HFFc6 (cell line): ENCODE data around the gene STARD3NL. TPM values are rescaled to one million over a fixed set of nuclear protein-coding genes. Genes with fewer than 3 reads are reported as not detected.
A peak's percentile ranks its signal among the peaks of the same experiment; 100 is the strongest.

Experiments used
- DNase-seq: peaks from one replicate; pipeline ENCODE4 v3.0.0-alpha.2; 2018
- H3K27ac Mint-ChIP-seq: 2 replicates; pipeline ENCODE4 v1.8.0; 2020; ENCODE audit warnings: mild to moderate bottlenecking, mixed read lengths
- H3K27me3 Mint-ChIP-seq: 2 replicates; pipeline ENCODE4 v1.8.0; 2021; ENCODE audit warnings: mild to moderate bottlenecking, moderate library complexity, mixed read lengths; ENCODE audit not compliant: insufficient read depth
- H3K36me3 Mint-ChIP-seq: 2 replicates; pipeline ENCODE4 v1.8.0; 2021; ENCODE audit warnings: low read depth, mixed read lengths
- H3K4me1 Mint-ChIP-seq: 2 replicates; pipeline ENCODE4 v1.8.0; 2020; ENCODE audit warnings: low read depth, mixed read lengths
- H3K4me3 Mint-ChIP-seq: 2 replicates; pipeline ENCODE4 v1.8.0; 2020; ENCODE audit warnings: mild to moderate bottlenecking, moderate library complexity, mixed read lengths
- H3K9me3 Mint-ChIP-seq: 2 replicates; pipeline ENCODE4 v1.8.0; 2020; ENCODE audit warnings: mild to moderate bottlenecking, mixed read lengths
- total RNA-seq, 6 experiments: library from RNA; stranded (reverse); fragmentation: NEBNext Ultra II Directional; extraction: Animal tissue kit (Norgen Biotek cat#: 25700); gene quantifications; 2 replicates in 1 of 6; 3 replicates in 5 of 6; pipeline ENCODE4 v1.2.3, GENCODE V29; 2021
- TF ChIP-seq, protein P1 (sequence below): fragments of 200-600 bp; sonication (generic); IDR thresholded peaks from 2 replicates; pipeline ENCODE4 v1.5.0; 2021; ENCODE audit warnings: antibody characterized with exemption, mild to moderate bottlenecking

The STARD3NL gene
- total RNA-seq, 6 experiments from 2014 or later = 44.5 to 53.2 (median 49.7) TPM

DNA sequence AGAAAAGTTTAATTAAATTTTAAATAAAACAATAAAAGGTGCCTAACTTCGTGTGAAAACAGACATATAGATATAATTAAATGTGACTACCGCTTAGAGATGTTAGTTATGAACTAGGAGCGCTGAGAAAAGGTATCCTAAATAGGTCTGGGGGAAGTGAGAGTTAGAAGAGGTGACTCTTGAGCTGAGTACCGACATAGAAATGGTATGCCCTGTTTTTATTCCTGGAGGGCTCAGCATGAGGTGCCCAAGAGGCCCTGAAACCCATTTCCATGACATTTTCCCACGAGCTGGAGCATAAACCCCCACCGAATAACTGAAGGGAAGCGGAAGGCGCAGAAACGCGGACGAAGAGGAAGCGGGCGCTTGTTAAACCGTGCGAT, 433 bp upstream of the STARD3NL start:
- H3K27me3 Mint-ChIP-seq = peaks cover 3% of the 10 kb centered on the region
- TF ChIP-seq, protein P1, sequence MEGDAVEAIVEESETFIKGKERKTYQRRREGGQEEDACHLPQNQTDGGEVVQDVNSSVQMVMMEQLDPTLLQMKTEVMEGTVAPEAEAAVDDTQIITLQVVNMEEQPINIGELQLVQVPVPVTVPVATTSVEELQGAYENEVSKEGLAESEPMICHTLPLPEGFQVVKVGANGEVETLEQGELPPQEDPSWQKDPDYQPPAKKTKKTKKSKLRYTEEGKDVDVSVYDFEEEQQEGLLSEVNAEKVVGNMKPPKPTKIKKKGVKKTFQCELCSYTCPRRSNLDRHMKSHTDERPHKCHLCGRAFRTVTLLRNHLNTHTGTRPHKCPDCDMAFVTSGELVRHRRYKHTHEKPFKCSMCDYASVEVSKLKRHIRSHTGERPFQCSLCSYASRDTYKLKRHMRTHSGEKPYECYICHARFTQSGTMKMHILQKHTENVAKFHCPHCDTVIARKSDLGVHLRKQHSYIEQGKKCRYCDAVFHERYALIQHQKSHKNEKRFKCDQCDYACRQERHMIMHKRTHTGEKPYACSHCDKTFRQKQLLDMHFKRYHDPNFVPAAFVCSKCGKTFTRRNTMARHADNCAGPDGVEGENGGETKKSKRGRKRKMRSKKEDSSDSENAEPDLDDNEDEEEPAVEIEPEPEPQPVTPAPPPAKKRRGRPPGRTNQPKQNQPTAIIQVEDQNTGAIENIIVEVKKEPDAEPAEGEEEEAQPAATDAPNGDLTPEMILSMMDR = no peak
- peaks cover 34% of the 10 kb centered on the region for H3K4me1 Mint-ChIP-seq
- no peaks in the 10 kb centered on the region for H3K36me3 Mint-ChIP-seq
- peak overlapping the region; percentile 97 for H3K4me3 Mint-ChIP-seq
- no peak for DNase-seq
- H3K27ac Mint-ChIP-seq = peak overlapping the region; percentile 97
- H3K9me3 Mint-ChIP-seq = no peaks in the 10 kb centered on the region

DNA sequence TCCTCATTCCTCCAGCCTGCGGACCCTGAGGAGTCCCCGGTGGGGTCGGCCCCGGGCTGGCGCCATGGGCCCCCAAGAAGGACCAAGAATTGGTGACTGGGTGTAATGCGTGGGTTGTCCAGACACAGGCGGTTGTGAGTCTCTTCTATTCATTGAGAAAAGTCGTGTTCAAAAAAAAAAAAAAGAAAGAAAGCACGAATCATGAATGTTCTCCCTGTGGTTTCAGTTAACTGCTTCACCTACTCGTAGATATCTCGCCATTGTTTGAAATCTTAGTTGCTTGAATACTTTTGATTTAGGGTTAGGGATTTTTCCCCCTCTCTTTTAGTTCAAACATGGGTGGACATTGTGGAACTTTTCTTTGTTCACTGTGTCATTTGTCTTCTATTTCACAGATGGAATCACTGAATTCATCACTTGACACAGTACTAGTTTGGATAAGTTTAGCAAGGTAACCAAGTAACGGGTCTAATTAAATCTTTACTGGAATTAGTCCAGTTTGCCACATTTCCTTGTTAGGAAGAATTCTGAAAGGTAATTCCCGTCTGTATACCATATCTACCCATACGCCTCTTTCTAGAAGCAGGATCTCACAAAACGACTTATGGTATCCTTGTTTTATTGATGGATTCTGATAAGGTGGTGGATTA, 775 bp downstream of the STARD3NL start:
- Mint-ChIP-seq H3K27ac (peak overlapping the region; percentile 97), H3K4me1 (peaks cover 34% of the 10 kb centered on the region), H3K36me3 (peaks cover 2% of the 10 kb centered on the region), H3K4me3 (peak overlapping the region; percentile 97), H3K9me3 (no peaks in the 10 kb centered on the region), H3K27me3 (peaks cover under 1% of the 10 kb centered on the region)
- DNase-seq = peak; percentile 35
- TF ChIP-seq, protein P1 = peak; percentile 39; the same call in 1 of the 2 replicates

DNA sequence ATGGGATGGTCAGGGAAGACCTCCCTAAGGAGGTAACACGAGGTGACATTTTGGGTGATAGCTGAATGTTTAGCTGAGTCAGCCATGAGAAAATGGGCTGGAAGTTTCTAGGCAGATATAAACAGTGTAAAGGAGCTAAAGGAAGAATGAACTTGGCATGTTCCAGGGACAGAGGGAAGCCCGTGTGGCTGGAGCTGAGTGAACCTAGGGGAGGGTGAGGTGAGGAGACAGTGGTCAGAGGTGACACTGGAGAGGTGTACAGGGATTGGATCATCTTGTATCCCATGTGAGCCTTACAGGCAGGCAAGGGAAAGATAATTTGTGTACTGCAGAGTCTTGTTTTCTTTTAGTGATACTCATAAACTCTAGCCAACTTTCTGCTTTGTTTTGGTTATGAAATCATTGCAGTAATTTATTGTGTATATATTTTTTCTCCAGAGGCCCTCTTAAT, 1.8 kb downstream of the STARD3NL start:
- TF ChIP-seq, protein P1 = no peak
- peaks cover 34% of the 10 kb centered on the region for H3K4me1 Mint-ChIP-seq
- H3K27me3 Mint-ChIP-seq = no peaks in the 10 kb centered on the region; the same call in 1 of the 2 replicates
- no peaks in the 10 kb centered on the region for H3K9me3 Mint-ChIP-seq
- peak overlapping the region; percentile 97 for H3K27ac Mint-ChIP-seq
- DNase-seq = no peak
- H3K36me3 Mint-ChIP-seq = peaks cover 7% of the 10 kb centered on the region
- peak overlapping the region; percentile 97 for H3K4me3 Mint-ChIP-seq

DNA sequence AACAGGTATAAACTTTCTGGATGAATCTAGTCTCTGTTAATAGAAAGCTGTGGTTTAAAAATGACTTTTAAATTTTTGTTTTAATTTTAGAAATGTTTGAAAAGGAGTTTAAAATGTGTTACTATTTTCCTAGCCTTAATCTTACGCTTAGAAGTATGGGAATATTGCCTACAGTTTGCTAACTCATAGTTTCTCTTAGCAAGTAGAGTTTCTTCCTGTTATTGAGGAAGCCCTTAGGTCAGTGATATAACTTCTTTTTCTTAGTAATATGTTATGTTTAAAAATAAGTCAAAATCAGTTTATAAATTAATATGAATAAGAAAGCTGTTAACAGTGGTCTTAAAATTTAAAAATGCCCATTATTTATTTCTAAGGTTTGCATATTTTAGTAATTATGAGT, 3.1 kb downstream of the STARD3NL start:
- Mint-ChIP-seq H3K27ac (no peak overlapping the region), H3K36me3 (peaks cover 19% of the 10 kb centered on the region), H3K4me1 (peaks cover 47% of the 10 kb centered on the region), H3K9me3 (no peaks in the 10 kb centered on the region), H3K4me3 (no peak overlapping the region), H3K27me3 (no peaks in the 10 kb centered on the region; the same call in 1 of the 2 replicates)
- DNase-seq = no peak
- TF ChIP-seq, protein P1 = no peak

DNA sequence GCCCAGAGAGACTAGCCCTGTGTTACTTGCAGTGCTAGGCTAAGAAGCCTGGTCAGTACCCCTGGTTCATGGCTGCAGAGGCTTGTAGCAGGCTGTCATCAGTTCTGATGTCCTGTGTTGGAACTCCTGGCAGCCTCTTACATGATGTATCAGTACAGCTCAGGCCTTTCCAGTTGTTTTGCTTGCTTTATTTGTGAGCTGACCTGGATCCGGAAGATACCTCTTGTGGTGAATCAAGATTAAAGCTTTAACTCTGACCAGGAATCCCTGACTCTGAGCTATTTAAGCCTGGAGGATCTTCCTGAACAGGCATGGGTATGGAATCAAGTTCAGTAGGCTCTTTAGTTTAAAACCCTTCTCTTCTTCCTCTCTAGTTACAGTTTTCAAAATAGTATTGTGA, 4.4 kb downstream of the STARD3NL start:
- Mint-ChIP-seq H3K4me1 (peaks cover 57% of the 10 kb centered on the region), H3K9me3 (no peaks in the 10 kb centered on the region), H3K27ac (no peak overlapping the region), H3K4me3 (no peak overlapping the region), H3K27me3 (no peaks in the 10 kb centered on the region; the same call in 1 of the 2 replicates), H3K36me3 (peaks cover 19% of the 10 kb centered on the region)
- TF ChIP-seq, protein P1 = no peak
- no peak for DNase-seq
